ENCODE measurements around the gene TRAF2.

- no peak for TF ChIP-seq FOS (IDR thresholded peaks at IDR 0.05; ENCODE audit: low read depth, low read length)
- TF ChIP-seq POLR2A (IDR thresholded peaks at IDR 0.05; ENCODE audit: low read depth, low read length): no peak
- no peak for TF ChIP-seq USF2 (IDR thresholded peaks at IDR 0.05; ENCODE audit: low read depth, low read length)
- TF ChIP-seq CTCF (conservative IDR thresholded peaks at IDR 0.05; ENCODE audit: low read depth, low read length): no peak
- no peak for TF ChIP-seq MAZ (IDR thresholded peaks at IDR 0.05; ENCODE audit: borderline replicate concordance, low read depth, low read length)
- no peak for TF ChIP-seq RFX5 (IDR thresholded peaks at IDR 0.05; ENCODE audit: low read depth, low read length)
- TF ChIP-seq CHD1 (IDR thresholded peaks at IDR 0.05; ENCODE audit: low read depth, low read length): no peak
- no peak for TF ChIP-seq MXI1 (IDR thresholded peaks at IDR 0.05; ENCODE audit: borderline replicate concordance, low read depth, low read length)
- no peak for TF ChIP-seq RCOR1 (IDR thresholded peaks at IDR 0.05; ENCODE audit: insufficient replicate concordance, low read length)
- no peak for TF ChIP-seq CEBPB (IDR thresholded peaks at IDR 0.05; ENCODE audit: low read depth, low read length)
Observed at GRCh38 chr9:136957901-136958300, 71.6 kb downstream of the TRAF2 start.
